Measurements from ENCODE around the gene KIAA1217. TPM values are rescaled to one million over a fixed set of nuclear protein-coding genes. Genes with fewer than 3 reads are reported as not detected.

Gene KIAA1217
- total RNA-seq, 1 experiment from 2014 or later: 76.2 TPM

GRCh38 chr10:24452030-24452429 is 243.1 kb downstream of the KIAA1217 start:
- Histone ChIP-seq H3K27me3 (replicated peaks; ENCODE audit: insufficient read depth, low read depth, low read length, poor library complexity) (no peaks in the 10 kb centered on the region), H3K9me3 (ENCODE audit: low read depth, low read length, poor library complexity, severe bottlenecking) (no peaks in the 10 kb centered on the region), H3K4me1 (ENCODE audit: insufficient read depth, low read length, poor library complexity, severe bottlenecking) (peaks cover 84% of the 10 kb centered on the region), H3K27ac (ENCODE audit: low read depth, low read length, poor library complexity, severe bottlenecking) (peak overlapping the region; percentile 74), H3K4me3 (ENCODE audit: low read depth, low read length, poor library complexity, severe bottlenecking) (no peak overlapping the region), H3K36me3 (ENCODE audit: insufficient read depth, low read length, poor library complexity, severe bottlenecking) (no peaks in the 10 kb centered on the region)
- CTCF ChIA-PET: no interaction called here
- TF ChIP-seq EZH2 (IDR thresholded peaks at IDR 0.05; ENCODE audit: borderline replicate concordance, low read depth, low read length, poor library complexity, severe bottlenecking): no peak
- POLR2A ChIA-PET (ENCODE audit: low non-redundant PET): interaction anchor here (0.6 kb wide), 1 partner anchor 15 kb away, joined by 3 read pairs; no protein-coding TSS in a partner anchor
- no TSS peak for BruUV-seq (replicated peaks)
- DNase-seq (ENCODE audit: low spot score): no peak
- intact Hi-C loops (cut with micrococcal nuclease; ENCODE audit: unreplicated experiment): no loop called here

GRCh38 chr10:24453404-24453830 is 244.5 kb downstream of the KIAA1217 start:
- ChIA-PET POLR2A (ENCODE audit: low non-redundant PET) (no interaction called here), CTCF (no interaction called here)
- Histone ChIP-seq H3K9me3 (ENCODE audit: low read depth, low read length, poor library complexity, severe bottlenecking) (no peaks in the 10 kb centered on the region), H3K27me3 (replicated peaks; ENCODE audit: insufficient read depth, low read depth, low read length, poor library complexity) (no peaks in the 10 kb centered on the region), H3K4me1 (ENCODE audit: insufficient read depth, low read length, poor library complexity, severe bottlenecking) (peaks cover 92% of the 10 kb centered on the region), H3K4me3 (ENCODE audit: low read depth, low read length, poor library complexity, severe bottlenecking) (peak overlapping the region; percentile 3), H3K36me3 (ENCODE audit: insufficient read depth, low read length, poor library complexity, severe bottlenecking) (no peaks in the 10 kb centered on the region), H3K27ac (ENCODE audit: low read depth, low read length, poor library complexity, severe bottlenecking) (peak overlapping the region; percentile 79)
- intact Hi-C loops (cut with micrococcal nuclease; ENCODE audit: unreplicated experiment): no loop called here
- TF ChIP-seq CTCF (conservative IDR thresholded peaks at IDR 0.05; ENCODE audit: low read depth, low read length) (no peak), EZH2 (IDR thresholded peaks at IDR 0.05; ENCODE audit: borderline replicate concordance, low read depth, low read length, poor library complexity, severe bottlenecking) (no peak)
- DNase-seq (ENCODE audit: low spot score): no peak
- no TSS peak for BruUV-seq (replicated peaks)

- intact Hi-C loops (cut with micrococcal nuclease; ENCODE audit: unreplicated experiment): no loop called here
- CTCF ChIA-PET: no interaction called here
These were observed 245.0 kb downstream of the KIAA1217 start for GRCh38 chr10:24453973-24454372.

More at GRCh38 chr10:24453973-24454372, 245.0 kb downstream of the KIAA1217 start:
- no peak for TF ChIP-seq EZH2 (IDR thresholded peaks at IDR 0.05; ENCODE audit: borderline replicate concordance, low read depth, low read length, poor library complexity, severe bottlenecking)
- TF ChIP-seq CTCF (conservative IDR thresholded peaks at IDR 0.05; ENCODE audit: low read depth, low read length): no peak
- no TSS peak for BruUV-seq (replicated peaks)
- POLR2A ChIA-PET (ENCODE audit: low non-redundant PET): interaction anchor here (0.5 kb wide), 1 partner anchor 29 kb away, joined by 3 read pairs; no protein-coding TSS in a partner anchor
- Histone ChIP-seq H3K36me3 (ENCODE audit: insufficient read depth, low read length, poor library complexity, severe bottlenecking) (peaks cover under 1% of the 10 kb centered on the region), H3K27ac (ENCODE audit: low read depth, low read length, poor library complexity, severe bottlenecking) (peak overlapping the region; percentile 79), H3K9me3 (ENCODE audit: low read depth, low read length, poor library complexity, severe bottlenecking) (no peaks in the 10 kb centered on the region), H3K4me3 (ENCODE audit: low read depth, low read length, poor library complexity, severe bottlenecking) (peak overlapping the region; percentile 3), H3K27me3 (replicated peaks; ENCODE audit: insufficient read depth, low read depth, low read length, poor library complexity) (no peaks in the 10 kb centered on the region), H3K4me1 (ENCODE audit: insufficient read depth, low read length, poor library complexity, severe bottlenecking) (peaks cover 87% of the 10 kb centered on the region)
- no peak for DNase-seq (ENCODE audit: low spot score)
